CD8-positive, alpha-beta memory T cell (primary cell): Measurements from ENCODE around the gene FAM111A. TPM values are rescaled to one million over a fixed set of nuclear protein-coding genes. Genes with fewer than 3 reads are reported as not detected.
A peak's percentile ranks its signal among the peaks of the same experiment; 100 is the strongest.

ENCODE experiments used
- CTCF ChIA-PET: fragments of 350-600 bp; sonication (Branson Sonifier 250); formaldehyde crosslinking; loops from one replicate; lab custom pipeline; 2021; ENCODE audit warnings: antibody characterized with exemption; lab: Charles Lee
- POLR2A ChIA-PET: fragments of 350-600 bp; sonication (Branson Sonifier 250); formaldehyde crosslinking; loops from one replicate; lab custom pipeline; 2021; ENCODE audit warnings: antibody characterized with exemption; lab: Charles Lee
- DNase-seq, 5 donors: peaks; one replicate each; pipeline versions ENCODE4 v3.0.0 to v3.0.0-alpha.2; 2020 to 2022; ENCODE audit warnings: mixed read lengths in 1 of 5
- H3K27ac ChIP-seq: one replicate; pipeline ENCODE4 v1.7.0; 2013; ENCODE audit warnings: low read depth, mild to moderate bottlenecking, low read length, moderate library complexity
- H3K27me3 ChIP-seq: 2 replicates; pipeline ENCODE4 v1.7.0; 2013; ENCODE audit warnings: low read length, mild to moderate bottlenecking; ENCODE audit not compliant: insufficient read depth, poor library complexity, severe bottlenecking
- H3K36me3 ChIP-seq: 2 replicates; pipeline ENCODE4 v1.7.0; 2013; ENCODE audit warnings: mild to moderate bottlenecking, low read length, moderate library complexity; ENCODE audit not compliant: insufficient read depth
- H3K4me1 ChIP-seq: 2 replicates; pipeline ENCODE4 v1.7.0; 2013; ENCODE audit warnings: mild to moderate bottlenecking, low read length, moderate library complexity; ENCODE audit not compliant: insufficient read depth
- H3K4me3 ChIP-seq: 2 replicates; pipeline ENCODE4 v1.7.0; 2013; ENCODE audit warnings: mild to moderate bottlenecking, low read length
- H3K9me3 ChIP-seq: 2 replicates; pipeline ENCODE4 v1.7.0; 2013; ENCODE audit warnings: mild to moderate bottlenecking, low read length
- H3K27ac Mint-ChIP-seq, 8 donors: one replicate each; pipeline ENCODE4 v1.8.0; 2020 to 2021; ENCODE audit warnings: mixed read lengths in 8 of 8, mild to moderate bottlenecking in 6 of 8, inconsistent platforms in 3 of 8, moderate library complexity in 3 of 8
- H3K27me3 Mint-ChIP-seq, 2 donors: one replicate each; pipeline ENCODE4 v1.8.0; 2020 to 2021; ENCODE audit warnings: mixed read lengths in 2 of 2, mild to moderate bottlenecking in 1 of 2, moderate library complexity in 1 of 2
- H3K36me3 Mint-ChIP-seq, 3 donors: one replicate each; pipeline ENCODE4 v1.8.0; 2020 to 2021; ENCODE audit warnings: mixed read lengths in 3 of 3, inconsistent platforms in 1 of 3, mild to moderate bottlenecking in 1 of 3
- H3K4me1 Mint-ChIP-seq, 3 donors: one replicate each; pipeline ENCODE4 v1.8.0; 2020 to 2021; ENCODE audit warnings: mixed read lengths in 3 of 3, inconsistent platforms in 1 of 3, mild to moderate bottlenecking in 1 of 3
- H3K4me3 Mint-ChIP-seq, 7 donors: one replicate each; pipeline ENCODE4 v1.8.0; 2020 to 2021; ENCODE audit warnings: mixed read lengths in 7 of 7, mild to moderate bottlenecking in 6 of 7, moderate library complexity in 4 of 7, inconsistent platforms in 2 of 7
- H3K9me3 Mint-ChIP-seq, 5 donors: one replicate each; pipeline ENCODE4 v1.8.0; 2020 to 2022; ENCODE audit warnings: mixed read lengths in 5 of 5, mild to moderate bottlenecking in 3 of 5, moderate library complexity in 2 of 5, inconsistent platforms in 1 of 5
- polyA plus RNA-seq: library from polyadenylated mRNA; unstranded; fragments of 300-500 nt; fragmentation: Illumina TruSeq; gene quantifications from one replicate; pipeline ENCODE4 v1.2.3, GENCODE V29; 2021
- total RNA-seq, 2 experiments: library from RNA; stranded (reverse); gene quantifications; one replicate each; pipeline ENCODE4 v1.2.3, GENCODE V29; 2021

Gene FAM111A
- total and polyA plus RNA-seq, 3 experiments from 2014 or later, result 31.7 to 73.5 (median 71.1) TPM

DNA sequence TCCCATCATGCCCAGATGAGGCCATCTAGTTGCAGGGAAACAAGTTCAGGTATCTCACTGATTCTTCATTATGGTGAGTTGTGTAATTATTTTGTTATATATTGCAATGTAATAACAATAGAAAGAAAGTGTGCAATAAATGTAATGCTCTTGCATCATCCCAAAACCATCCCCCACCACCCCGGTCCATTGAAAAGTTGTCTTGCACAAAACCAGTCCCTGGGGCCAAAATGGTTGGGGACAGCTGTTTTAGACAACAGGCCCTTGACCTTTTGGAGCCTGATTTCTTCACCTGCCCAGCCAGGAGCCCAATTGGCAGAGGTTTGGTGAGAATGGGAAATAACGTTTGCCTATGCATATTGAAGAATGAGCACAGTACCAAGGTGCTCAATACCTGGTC lies 54.1 kb downstream of the FAM111A start:
- CTCF ChIA-PET, result no interaction called here
- Histone ChIP-seq H3K9me3 (no peaks in the 10 kb centered on the region), H3K27ac (no peak overlapping the region), H3K4me3 (no peak overlapping the region), H3K27me3 (no peaks in the 10 kb centered on the region), H3K36me3 (no peaks in the 10 kb centered on the region), H3K4me1 (no peaks in the 10 kb centered on the region)
- POLR2A ChIA-PET, result no interaction called here
- H3K36me3 Mint-ChIP-seq, result peaks cover 2 to 11% (median 3%) of the 10 kb centered on the region in 3 donors
- no peaks in the 10 kb centered on the region for H3K9me3 Mint-ChIP-seq
- peaks cover 0 to 7% (median 0%) of the 10 kb centered on the region in 3 donors for H3K4me1 Mint-ChIP-seq
- no peak overlapping the region for H3K4me3 Mint-ChIP-seq
- no peak for DNase-seq
- H3K27me3 Mint-ChIP-seq, result no peaks in the 10 kb centered on the region
- no peak overlapping the region for H3K27ac Mint-ChIP-seq

DNA sequence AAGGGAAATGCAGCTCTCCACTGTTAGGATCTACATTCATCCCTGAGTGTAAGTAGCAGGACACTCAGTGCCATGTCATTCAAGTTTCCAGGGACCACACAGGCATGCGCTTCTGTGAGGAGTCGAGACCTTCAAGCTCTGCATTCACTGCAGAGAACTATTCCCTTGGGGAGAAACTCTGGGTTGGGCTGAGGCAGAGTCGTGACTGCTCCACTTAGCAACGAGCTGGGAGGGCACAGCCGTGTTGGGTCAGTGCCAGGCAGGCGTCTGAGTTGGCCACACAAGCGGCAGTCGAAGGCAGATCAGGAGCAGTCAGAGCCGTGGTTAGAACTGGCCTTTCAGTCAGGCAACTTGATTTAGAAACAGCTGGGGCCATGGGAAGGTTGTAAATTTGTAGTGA lies 55.3 kb downstream of the FAM111A start:
- Histone ChIP-seq H3K27me3 (no peaks in the 10 kb centered on the region), H3K4me1 (no peaks in the 10 kb centered on the region), H3K36me3 (no peaks in the 10 kb centered on the region), H3K27ac (no peak overlapping the region), H3K4me3 (no peak overlapping the region), H3K9me3 (no peaks in the 10 kb centered on the region)
- no peak overlapping the region for H3K4me3 Mint-ChIP-seq
- H3K4me1 Mint-ChIP-seq, result peaks cover 0 to 7% (median 0%) of the 10 kb centered on the region in 3 donors
- no peak for DNase-seq
- no peaks in the 10 kb centered on the region for H3K9me3 Mint-ChIP-seq
- POLR2A ChIA-PET, result no interaction called here
- H3K27me3 Mint-ChIP-seq, result no peaks in the 10 kb centered on the region
- H3K27ac Mint-ChIP-seq, result no peak overlapping the region
- CTCF ChIA-PET, result interaction anchor here (1.4 to 1.6 kb wide), 2 partner anchors 12 to 27 kb away, joined by 4 to 5 read pairs; partner anchors contain the start of gene DTX4
- H3K36me3 Mint-ChIP-seq, result peaks cover 2 to 13% (median 3%) of the 10 kb centered on the region in 3 donors

DNA sequence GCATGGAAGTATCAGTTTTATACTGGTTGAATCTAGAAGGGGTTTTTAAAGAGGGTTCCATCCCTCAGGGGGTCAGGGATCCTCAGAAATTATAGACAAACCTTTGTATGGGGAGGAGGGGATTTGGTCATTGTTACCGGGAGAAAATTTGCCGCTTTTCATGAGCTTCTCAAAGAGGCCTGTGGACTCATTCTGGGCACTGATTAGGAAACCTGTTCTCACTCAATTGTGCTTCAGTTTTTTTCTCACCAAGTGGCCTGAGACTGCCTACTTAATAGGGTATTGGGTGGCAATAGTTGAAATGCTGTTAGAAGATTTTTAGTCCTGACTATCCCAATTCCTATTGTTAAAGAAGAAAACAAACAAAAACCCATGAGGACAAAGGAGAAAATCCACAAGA lies 56.1 kb downstream of the FAM111A start:
- Mint-ChIP-seq H3K9me3 (no peaks in the 10 kb centered on the region), H3K27me3 (no peaks in the 10 kb centered on the region), H3K4me3 (no peak overlapping the region), H3K36me3 (peaks cover 2 to 13% (median 3%) of the 10 kb centered on the region in 3 donors), H3K4me1 (peaks cover 0 to 7% (median 0%) of the 10 kb centered on the region in 3 donors), H3K27ac (peak overlapping the region in 1 of 8 donors; percentile 5)
- no peak for DNase-seq
- ChIA-PET POLR2A (no interaction called here), CTCF (interaction anchor here (1.4 to 1.6 kb wide), 2 partner anchors 12 to 27 kb away, joined by 4 to 5 read pairs; partner anchors contain the start of gene DTX4)
- Histone ChIP-seq H3K36me3 (no peaks in the 10 kb centered on the region), H3K4me1 (no peaks in the 10 kb centered on the region), H3K4me3 (no peak overlapping the region), H3K9me3 (no peaks in the 10 kb centered on the region), H3K27me3 (no peaks in the 10 kb centered on the region), H3K27ac (no peak overlapping the region)

DNA sequence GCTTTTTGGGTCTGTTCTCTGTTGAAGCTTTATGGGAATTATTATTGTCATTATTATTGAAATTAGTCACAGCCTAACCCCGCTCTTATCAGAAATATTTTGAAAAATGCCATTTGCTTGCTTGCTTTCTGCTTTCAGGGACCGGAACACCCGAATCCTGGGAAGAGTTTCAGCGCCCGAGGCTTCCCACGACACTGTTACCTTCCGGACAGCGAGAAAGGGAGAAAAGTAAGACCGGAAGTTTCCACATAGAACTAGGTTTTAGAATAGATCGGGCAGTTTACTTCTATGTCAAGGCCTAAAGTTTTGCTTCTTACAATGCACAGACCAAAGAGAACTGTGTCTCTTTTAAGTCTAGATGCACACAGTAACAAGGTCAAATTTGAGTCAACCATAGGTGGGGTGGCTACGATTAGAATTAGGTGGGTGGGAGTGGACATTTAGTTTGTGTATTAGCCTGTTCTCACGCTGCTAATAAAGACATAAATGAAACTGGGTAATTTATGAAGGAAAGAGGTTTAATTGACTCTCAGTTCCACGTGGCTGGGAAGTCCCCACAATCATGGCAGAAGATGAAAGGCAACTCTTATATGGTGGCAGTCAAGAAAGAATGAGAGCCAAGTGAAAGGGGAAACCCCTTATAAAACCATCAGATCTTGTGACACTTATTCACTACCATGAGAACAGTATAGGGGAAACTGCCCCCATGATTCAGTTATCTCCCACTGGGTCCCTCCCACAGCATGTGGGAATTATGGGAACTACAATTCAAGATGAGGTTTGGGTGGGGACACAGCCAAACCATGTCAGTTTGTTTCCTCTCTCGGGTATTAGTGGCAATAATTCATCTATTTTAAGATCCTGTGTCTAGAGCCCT lies 57.1 kb downstream of the FAM111A start:
- Histone ChIP-seq H3K4me3 (no peak overlapping the region), H3K9me3 (no peaks in the 10 kb centered on the region), H3K4me1 (no peaks in the 10 kb centered on the region), H3K36me3 (no peaks in the 10 kb centered on the region), H3K27ac (no peak overlapping the region), H3K27me3 (no peaks in the 10 kb centered on the region)
- H3K4me3 Mint-ChIP-seq, result no peak overlapping the region
- peaks cover 2 to 13% (median 3%) of the 10 kb centered on the region in 3 donors for H3K36me3 Mint-ChIP-seq
- no peak overlapping the region for H3K27ac Mint-ChIP-seq
- DNase-seq, result no peak
- no peaks in the 10 kb centered on the region for H3K9me3 Mint-ChIP-seq
- POLR2A ChIA-PET, result no interaction called here
- CTCF ChIA-PET, result no interaction called here
- no peaks in the 10 kb centered on the region for H3K27me3 Mint-ChIP-seq
- H3K4me1 Mint-ChIP-seq, result peaks cover 0 to 7% (median 0%) of the 10 kb centered on the region in 3 donors

DNA sequence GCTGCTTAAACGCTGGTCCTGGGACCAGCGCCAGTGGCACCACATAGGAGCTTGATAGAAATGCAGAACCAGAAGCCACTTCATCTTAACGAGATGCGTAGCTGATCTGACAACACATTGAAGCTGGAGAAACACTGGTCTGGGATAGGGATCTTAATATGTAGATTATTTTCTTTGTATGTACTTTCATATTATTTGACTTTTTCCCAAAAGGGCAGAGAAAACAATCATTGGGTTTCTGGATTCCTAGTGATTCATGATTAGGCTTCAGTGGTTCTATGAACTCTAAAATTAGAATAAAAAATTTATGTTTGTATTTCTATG lies 57.7 kb downstream of the FAM111A start:
- Mint-ChIP-seq H3K9me3 (no peaks in the 10 kb centered on the region), H3K4me1 (peaks cover 0 to 7% (median 0%) of the 10 kb centered on the region in 3 donors), H3K27me3 (no peaks in the 10 kb centered on the region), H3K27ac (no peak overlapping the region), H3K4me3 (no peak overlapping the region), H3K36me3 (peaks cover under 1 to 12% (median 2%) of the 10 kb centered on the region in 3 donors)
- Histone ChIP-seq H3K4me1 (no peaks in the 10 kb centered on the region), H3K9me3 (no peaks in the 10 kb centered on the region), H3K27ac (no peak overlapping the region), H3K4me3 (no peak overlapping the region), H3K27me3 (no peaks in the 10 kb centered on the region), H3K36me3 (no peaks in the 10 kb centered on the region)
- DNase-seq, result no peak
- ChIA-PET POLR2A (no interaction called here), CTCF (interaction anchor here (4.1 to 4.2 kb wide), 2 partner anchors 15 to 29 kb away, joined by 13 to 19 read pairs; partner anchors contain the start of gene DTX4)

DNA sequence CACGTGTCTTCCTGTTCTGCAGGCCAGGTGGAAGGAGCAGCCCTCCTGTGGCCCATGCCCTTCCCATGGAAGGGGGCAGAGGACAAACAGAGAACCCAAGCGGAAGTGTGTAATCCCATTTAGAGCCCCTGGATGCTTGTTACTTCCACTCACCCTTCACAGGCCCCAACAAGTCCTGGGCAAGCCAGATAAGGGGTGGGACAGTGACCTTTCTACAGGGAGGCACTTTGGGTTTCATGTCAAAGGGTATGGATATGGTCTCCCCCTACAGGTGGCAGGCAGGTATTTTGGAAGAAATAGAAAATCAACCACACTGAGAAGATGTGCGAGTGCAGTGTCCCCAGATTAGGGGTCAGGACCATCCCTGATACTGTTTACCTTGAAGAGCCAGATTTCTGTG lies 58.7 kb downstream of the FAM111A start:
- H3K4me3 ChIP-seq, result no peak overlapping the region
- H3K9me3 ChIP-seq, result no peaks in the 10 kb centered on the region
- Mint-ChIP-seq H3K9me3 (no peaks in the 10 kb centered on the region), H3K4me1 (peaks cover 0 to 7% (median 0%) of the 10 kb centered on the region in 3 donors), H3K27me3 (peaks cover 4 to 5% of the 10 kb centered on the region in 2 donors), H3K27ac (peak overlapping the region in 1 of 8 donors; percentile 24), H3K36me3 (peaks cover 0 to 10% (median 0%) of the 10 kb centered on the region in 3 donors), H3K4me3 (no peak overlapping the region)
- no peaks in the 10 kb centered on the region for H3K4me1 ChIP-seq
- no peak for DNase-seq
- no peaks in the 10 kb centered on the region for H3K27me3 ChIP-seq
- ChIA-PET POLR2A (no interaction called here), CTCF (interaction anchor here (1.1 to 4.2 kb wide), 3 partner anchors 14 to 30 kb away, joined by 3 to 19 read pairs (median 13); partner anchors contain the start of gene DTX4)
- no peak overlapping the region for H3K27ac ChIP-seq
- no peaks in the 10 kb centered on the region for H3K36me3 ChIP-seq

Other genes with a start within 250 kb of the FAM111A start
- not detected for gene GLYATL1, start 203.4 kb upstream of the FAM111A start, total RNA-seq
- gene GLYATL1, start 203.4 kb upstream of the FAM111A start, polyA plus RNA-seq, result not detected
- not detected for gene GLYATL1B, start 56.5 kb upstream of the FAM111A start, total RNA-seq
- not detected for gene GLYATL1B, start 56.5 kb upstream of the FAM111A start, polyA plus RNA-seq
- gene FAM111B, start 35.6 kb upstream of the FAM111A start, total RNA-seq, result 10 to 100 TPM; 40.9 to 46.5 TPM
- gene FAM111B, start 35.6 kb upstream of the FAM111A start, polyA plus RNA-seq, result 0.12 TPM
- under 1 TPM; 0.24 to 0.38 TPM for gene DTX4, start 29.3 kb downstream of the FAM111A start, total RNA-seq
- 0.98 TPM for gene DTX4, start 29.3 kb downstream of the FAM111A start, polyA plus RNA-seq
- 1 to 10 TPM; 1.2 to 1.5 TPM for gene MPEG1, start 70.1 kb downstream of the FAM111A start, total RNA-seq
- not detected for gene MPEG1, start 70.1 kb downstream of the FAM111A start, polyA plus RNA-seq
- not detected for gene OR5AN1, start 216.0 kb downstream of the FAM111A start, total RNA-seq
- not detected for gene OR5AN1, start 216.0 kb downstream of the FAM111A start, polyA plus RNA-seq